HCT116 (cell line): Measurements from ENCODE around the gene STIM1. TPM values are rescaled to one million over a fixed set of nuclear protein-coding genes. Genes with fewer than 3 reads are reported as not detected.

Experiments
- ATAC-seq: fragments of 200-7000 bp; cut with Tn5 transposase; 2 replicates; pipeline ENCODE4 v1.9.1; 2020; ENCODE audit warnings: mild to moderate bottlenecking, moderate library complexity
- BruUV-seq: library from RNA; stranded (reverse); fragments of 400-500 nt; replicated peaks from 2 replicates; lab custom pipeline; 2021; lab: Mats Ljungman, UMichigan
- CTCF ChIA-PET: fragments of 300-600 bp; sonication (Branson Sonifier 250); formaldehyde crosslinking; loops from one replicate; lab custom pipeline; 2021; ENCODE audit warnings: antibody characterized with exemption; lab: Charles Lee
- POLR2A ChIA-PET: fragments of 300-600, 350-600 bp; sonication (Branson Sonifier 250); formaldehyde crosslinking; loops from one replicate; lab custom pipeline; 2021; ENCODE audit warnings: antibody characterized with exemption; lab: Charles Lee
- RAD21 ChIA-PET, 2 experiments: fragments of 300-600 bp; sonication (Branson Sonifier 250); formaldehyde crosslinking; loops; one replicate each; lab custom pipeline; 2023; ENCODE audit warnings: low total read pairs in 2 of 2; ENCODE audit not compliant: uncharacterized antibody in 2 of 2, unreplicated experiment in 2 of 2, low non-redundant PET in 1 of 2; lab: Charles Lee
- DNase-seq: peaks from one replicate; pipeline ENCODE4 v3.0.0-alpha.2; 2010; ENCODE audit warnings: low read depth, low spot score
- H2AFZ ChIP-seq: fragments of 200-600 bp; shearing (Covaris generic), sonication (generic); 2 replicates; pipeline ENCODE4 v1.6.1; 2017; ENCODE audit warnings: low read depth, mixed run types, mixed read lengths, antibody characterized with exemption, low read length; ENCODE audit not compliant: poor library complexity, severe bottlenecking
- H3K27ac ChIP-seq: 2 replicates; pipeline ENCODE4 v1.5.1; 2012; ENCODE audit warnings: low read depth, low read length
- H3K27me3 ChIP-seq: fragments of 200-600 bp; sonication (generic); 2 replicates; pipeline ENCODE4 v1.6.1; 2016; ENCODE audit warnings: mixed run types, low read length, mixed read lengths; ENCODE audit not compliant: insufficient read depth
- H3K36me3 ChIP-seq, 2 experiments: fragments of 200-500 bp in 1 of 2; fragments of 200-600 bp in 1 of 2; sonication (Bioruptor generic) in 1 of 2; sonication (generic) in 1 of 2; 2 replicates each; pipeline versions ENCODE4 v1.5.1 to v1.6.1; 2014 to 2016; ENCODE audit warnings: low read length in 2 of 2, inconsistent platforms in 1 of 2, mixed read lengths in 1 of 2, mixed run types in 1 of 2; ENCODE audit not compliant: insufficient read depth in 2 of 2, control insufficient read depth in 1 of 2
- H3K4me1 ChIP-seq, 2 experiments: fragments of 200-600 bp in 1 of 2; sonication (generic) in 1 of 2; 2 replicates each; pipeline versions ENCODE4 v1.5.1 to v1.6.1; 2012 to 2017; ENCODE audit warnings: low read length in 2 of 2, inconsistent platforms in 1 of 2, mild to moderate bottlenecking in 1 of 2, mixed read lengths in 1 of 2, mixed run types in 1 of 2, moderate library complexity in 1 of 2; ENCODE audit not compliant: insufficient read depth in 2 of 2, control insufficient read depth in 1 of 2
- H3K4me2 ChIP-seq: fragments of 200-600 bp; sonication (generic); 2 replicates; pipeline ENCODE4 v1.6.1; 2017; ENCODE audit warnings: mixed run types, low read length, mixed read lengths
- H3K4me3 ChIP-seq, 2 experiments: fragments of 200-600 bp in 1 of 2; sonication (generic) in 1 of 2; replicated peaks in 1 of 2; 2 replicates each; pipeline ENCODE4 v1.5.1; 2011 to 2016; ENCODE audit warnings: low read length in 2 of 2, control low read depth in 1 of 2, low read depth in 1 of 2, mild to moderate bottlenecking in 1 of 2, mixed read lengths in 1 of 2, mixed run types in 1 of 2
- H3K79me2 ChIP-seq: fragments of 200-600 bp; sonication (generic); 2 replicates; pipeline ENCODE4 v1.6.1; 2017; ENCODE audit warnings: mild to moderate bottlenecking, mixed run types, low read length, moderate library complexity, mixed read lengths; ENCODE audit not compliant: insufficient read depth
- H3K9ac ChIP-seq: fragments of 200-600 bp; sonication (generic); 2 replicates; pipeline ENCODE4 v1.6.1; 2016; ENCODE audit warnings: low read length, mixed read lengths
- H3K9me2 ChIP-seq: fragments of 200-600 bp; sonication (generic), shearing (Covaris generic); 2 replicates; pipeline ENCODE4 v1.6.1; 2017; ENCODE audit warnings: mixed run types, mild to moderate bottlenecking, moderate library complexity; ENCODE audit not compliant: insufficient read depth
- H3K9me3 ChIP-seq, 2 experiments: fragments of 200-500 bp in 1 of 2; fragments of 200-600 bp in 1 of 2; sonication (Bioruptor generic) in 1 of 2; sonication (generic) in 1 of 2; 2 replicates each; pipeline ENCODE4 v1.6.1; 2014 to 2017; ENCODE audit warnings: low read length in 2 of 2, mixed read lengths in 2 of 2, inconsistent platforms in 1 of 2, low read depth in 1 of 2, mild to moderate bottlenecking in 1 of 2, mixed run types in 1 of 2, moderate library complexity in 1 of 2; ENCODE audit not compliant: control insufficient read depth in 1 of 2, insufficient read depth in 1 of 2
- H4K20me1 ChIP-seq: fragments of 200-600 bp; sonication (generic), shearing (Covaris generic); 2 replicates; pipeline ENCODE4 v1.6.1; 2017; ENCODE audit warnings: mixed run types, mild to moderate bottlenecking, moderate library complexity; ENCODE audit not compliant: insufficient read depth
- CBX3 ChIP-seq: IDR thresholded peaks from 2 replicates; pipeline ENCODE4 v1.6.1; 2012; ENCODE audit warnings: low read depth
- CEBPB ChIP-seq: IDR thresholded peaks from 2 replicates; pipeline ENCODE4 v1.6.1; 2012; ENCODE audit warnings: low read depth
- CTCF ChIP-seq, 3 experiments: fragments of 200-600 bp in 1 of 3; sonication (generic) in 1 of 3; IDR thresholded peaks in 2 of 3; conservative IDR thresholded peaks in 1 of 3; 2 replicates each; pipeline ENCODE4 v1.5.1; 2012 to 2017; ENCODE audit warnings: low read depth in 2 of 3, low read length in 2 of 3, antibody characterized with exemption in 1 of 3, borderline replicate concordance in 1 of 3, control low read depth in 1 of 3, mild to moderate bottlenecking in 1 of 3, mixed read lengths in 1 of 3, mixed run types in 1 of 3, moderate library complexity in 1 of 3; ENCODE audit not compliant: insufficient read depth in 1 of 3
- EGR1 ChIP-seq: IDR thresholded peaks from 2 replicates; pipeline ENCODE4 v1.6.1; 2012; ENCODE audit warnings: low read depth
- ELF1 ChIP-seq: IDR thresholded peaks from 2 replicates; pipeline ENCODE4 v1.6.1; 2012; ENCODE audit warnings: low read depth, borderline replicate concordance
- JUND ChIP-seq: IDR thresholded peaks from 2 replicates; pipeline ENCODE4 v1.6.1; 2012
- MAX ChIP-seq: IDR thresholded peaks from 2 replicates; pipeline ENCODE4 v1.6.1; 2012
- POLR2A ChIP-seq: IDR thresholded peaks from 2 replicates; pipeline ENCODE4 v1.7.0; 2011; ENCODE audit warnings: borderline replicate concordance; ENCODE audit not compliant: insufficient read depth, insufficient read length; ENCODE audit errors: extremely low read depth
- POLR2AphosphoS5 ChIP-seq: IDR thresholded peaks from 2 replicates; pipeline ENCODE4 v1.6.1; 2011; ENCODE audit warnings: mild to moderate bottlenecking, low read depth, low read length, moderate library complexity
- RAD21 ChIP-seq: IDR thresholded peaks from 2 replicates; pipeline ENCODE4 v1.6.1; 2012; ENCODE audit warnings: low read depth, mild to moderate bottlenecking
- REST ChIP-seq: IDR thresholded peaks from 2 replicates; pipeline ENCODE4 v1.6.1; 2012; ENCODE audit warnings: low read depth
- SIN3A ChIP-seq: IDR thresholded peaks from 2 replicates; pipeline ENCODE4 v1.6.1; 2012; ENCODE audit warnings: low read depth
- SP1 ChIP-seq: IDR thresholded peaks from 2 replicates; pipeline ENCODE4 v1.6.1; 2012; ENCODE audit warnings: low read depth
- SRF ChIP-seq: IDR thresholded peaks from 2 replicates; pipeline ENCODE4 v1.6.1; 2012; ENCODE audit warnings: low read depth
- ZNF274 ChIP-seq: fragments of 200-500 bp; sonication (Bioruptor generic); IDR thresholded peaks from 2 replicates; pipeline ENCODE4 v1.6.1; 2014; ENCODE audit warnings: mild to moderate bottlenecking, low read depth, low read length, inconsistent platforms
- intact Hi-C: fragments of 100-400 bp; cut with micrococcal nuclease; formaldehyde crosslinking; loops from 2 replicates; pipeline ENCODE4 v1.10.0; 2022
- total RNA-seq: library from RNA; stranded (reverse); gene quantifications from one replicate; pipeline ENCODE4 v1.2.1, GENCODE V29; 2021; ENCODE audit not compliant: unreplicated experiment

The STIM1 gene
- total RNA-seq, 1 experiment from 2014 or later, result 22.3 TPM

GRCh38 chr11:4084406-4085125 is 229.1 kb downstream of the STIM1 start:
- intact Hi-C loops, result no loop called here
- H3K9me2 ChIP-seq, result no peaks in the 10 kb centered on the region
- H4K20me1 ChIP-seq, result no peaks in the 10 kb centered on the region
- CTCF ChIA-PET, result interaction anchor here (1.6 kb wide), 1 partner anchor 12 kb away, joined by 7 read pairs; no protein-coding TSS in a partner anchor
- H2AFZ ChIP-seq, result no peak overlapping the region
- TF ChIP-seq CTCF (IDR thresholded peaks at IDR 0.05 in 2 of 3, conservative IDR thresholded peaks at IDR 0.05 in 1 of 3; ENCODE audit: borderline replicate concordance in 1 of 3, insufficient read depth in 1 of 3, low read depth in 2 of 3, low read length in 2 of 3) (no peak), SP1 (no peak), JUND (no peak)
- TF ChIP-seq, all 23 proteins: peak for 0
- DNase-seq (no peak), ATAC-seq (no peak)
- no TSS peak for BruUV-seq
- Histone ChIP-seq H3K27me3 (no peaks in the 10 kb centered on the region), H3K9me3 (no peaks in the 10 kb centered on the region), H3K79me2 (no peaks in the 10 kb centered on the region), H3K4me3 (no peak overlapping the region), H3K4me1 (no peaks in the 10 kb centered on the region), H3K4me2 (no peak overlapping the region), H3K9ac (no peak overlapping the region), H3K27ac (no peak overlapping the region), H3K36me3 (no peaks in the 10 kb centered on the region)
- ChIA-PET POLR2A (no interaction called here), RAD21 (no interaction called here)

GRCh38 chr11:4085575-4085974 is 230.1 kb downstream of the STIM1 start:
- ChIA-PET CTCF (interaction anchor here (1.6 kb wide), 1 partner anchor 13 kb away, joined by 7 read pairs; no protein-coding TSS in a partner anchor), RAD21 (no interaction called here)
- intact Hi-C loops, result no loop called here

More at GRCh38 chr11:4085575-4085974, 230.1 kb downstream of the STIM1 start:
- H3K4me3 ChIP-seq, result no peak overlapping the region
- no peak overlapping the region for H3K27ac ChIP-seq
- no peaks in the 10 kb centered on the region for H3K9me3 ChIP-seq
- no peak overlapping the region for H3K9ac ChIP-seq
- no peaks in the 10 kb centered on the region for H3K79me2 ChIP-seq
- H3K4me2 ChIP-seq, result no peak overlapping the region
- ATAC-seq (no peak), DNase-seq (no peak)
- H2AFZ ChIP-seq, result no peak overlapping the region
- no peaks in the 10 kb centered on the region for H4K20me1 ChIP-seq
- no peaks in the 10 kb centered on the region for H3K36me3 ChIP-seq
- H3K9me2 ChIP-seq, result no peaks in the 10 kb centered on the region
- BruUV-seq, result no TSS peak
- no peaks in the 10 kb centered on the region for H3K4me1 ChIP-seq
- no peaks in the 10 kb centered on the region for H3K27me3 ChIP-seq
- TF ChIP-seq SP1 (no peak), CBX3 (no peak), JUND (no peak), CEBPB (no peak), RAD21 (no peak), SIN3A (no peak), EGR1 (no peak), MAX (no peak), REST (no peak), POLR2A (no peak), ZNF274 (no peak), SRF (no peak), ELF1 (no peak), POLR2AphosphoS5 (no peak)
- POLR2A ChIA-PET, result no interaction called here
